ENCODE results near the gene CT45A8.
"Not testable (repeated sequence)": the region's sequence is repeated elsewhere in the genome, so short reads cannot be mapped to it uniquely, and the experiment has no call there.

The CT45A8 gene

GRCh38 chrX:135854438-135854837 is at the start of gene CT45A8:
Gene CT45A8 (minus strand): TSS chrX:135854538. CDS start chrX:135850783, 3,755 bp downstream.
- TF ChIP-seq CTCF (IDR thresholded peaks at IDR 0.05) = not testable (repeated sequence)

GRCh38 chrX:135893294-135893817 is 39.0 kb upstream of the CT45A8 start, which contains the start of the genes CT45A10 and SAGE1:
Gene CT45A10 (minus strand): TSS chrX:135893444. CDS start chrX:135885344, 8,100 bp downstream.
Gene SAGE1 (plus strand): TSS chrX:135893716. CDS start chrX:135896243, 2,527 bp downstream.
- no peak for TF ChIP-seq CTCF (IDR thresholded peaks at IDR 0.05)

GRCh38 chrX:135892781-135893180 is 38.4 kb upstream of the CT45A8 start:
- TF ChIP-seq CTCF (IDR thresholded peaks at IDR 0.05) = no peak

- no peak for TF ChIP-seq CTCF (IDR thresholded peaks at IDR 0.05)
Measured at GRCh38 chrX:135890087-135890585, 35.8 kb upstream of the CT45A8 start.

GRCh38 chrX:135888976-135889375 is 34.6 kb upstream of the CT45A8 start:
- peak; percentile 18; the same call in 1 of the 2 replicates for TF ChIP-seq CTCF (IDR thresholded peaks at IDR 0.05)

GRCh38 chrX:135871712-135872111 is 17.4 kb upstream of the CT45A8 start, which contains the start of gene CT45A9:
Gene CT45A9 (minus strand): TSS chrX:135871812. CDS start chrX:135868061, 3,751 bp downstream.
- not testable (repeated sequence) for TF ChIP-seq CTCF (IDR thresholded peaks at IDR 0.05)

GRCh38 chrX:135837180-135837579 is 17.2 kb downstream of the CT45A8 start, which contains the start of gene CT45A7:
Gene CT45A7 (minus strand): TSS chrX:135837280. CDS start chrX:135833533, 3,747 bp downstream.
- not testable (repeated sequence) for TF ChIP-seq CTCF (IDR thresholded peaks at IDR 0.05)
